Thoracic aorta (tissue), 2 donors: Measurements from ENCODE around the gene TENM4. TPM values are rescaled to one million over a fixed set of nuclear protein-coding genes. Genes with fewer than 3 reads are reported as not detected.

Source experiments
- ATAC-seq: fragments of 150-250 bp; one replicate; pipeline ENCODE4 v1.8.0; 2017; ENCODE audit warnings: low read depth; ENCODE audit not compliant: insufficient number of reproducible peaks, low FRiP score
- DNase-seq: peaks from one replicate; pipeline ENCODE4 v3.0.0-alpha.2; 2020; ENCODE audit warnings: low spot score
- H3K27ac ChIP-seq, 2 donors: fragments of 200-600 bp; sonication (generic); 1 replicate in 1 of 2; 2 replicates in 1 of 2; pipeline ENCODE4 v1.5.1; 2016; ENCODE audit warnings: mild to moderate bottlenecking in 2 of 2, moderate library complexity in 2 of 2
- H3K27me3 ChIP-seq: fragments of 200-600 bp; sonication (generic); replicated peaks from 2 replicates; pipeline ENCODE4 v1.6.0; 2016; ENCODE audit warnings: mild to moderate bottlenecking; ENCODE audit not compliant: insufficient read depth
- H3K36me3 ChIP-seq: fragments of 200-600 bp; sonication (generic); one replicate; pipeline ENCODE4 v1.5.1; 2016
- H3K4me1 ChIP-seq, 2 donors: fragments of 200-600 bp; sonication (generic); 1 replicate in 1 of 2; 2 replicates in 1 of 2; pipeline versions ENCODE4 v1.5.1 to v1.6.0; 2016; ENCODE audit warnings: low read depth in 2 of 2, mild to moderate bottlenecking in 1 of 2; ENCODE audit not compliant: control insufficient read depth in 1 of 2
- H3K4me3 ChIP-seq: fragments of 200-600 bp; sonication (generic); 2 replicates; pipeline ENCODE4 v1.5.1; 2016; ENCODE audit warnings: mild to moderate bottlenecking
- H3K9me3 ChIP-seq: fragments of 200-600 bp; sonication (generic); 2 replicates; pipeline ENCODE4 v1.5.1; 2016
- CTCF ChIP-seq: fragments of 200-600 bp; sonication (generic); IDR thresholded peaks from one replicate; pipeline ENCODE4 v1.5.1; 2019; ENCODE audit warnings: antibody characterized with exemption
- total RNA-seq, 2 donors: library from RNA; depleted of rRNA; stranded (reverse); fragments of >200 nt; gene quantifications; one replicate each; pipeline versions ENCODE4 v1.1.0 to v1.2.3, GENCODE V29; 2016

Gene TENM4
- total RNA-seq, 2 donors from 2014 or later = 6.1 to 13.3 TPM

GRCh38 chr11:79314906-79315689, 125.7 kb downstream of the TENM4 start:
- Histone ChIP-seq H3K27me3 (no peaks in the 10 kb centered on the region), H3K36me3 (no peaks in the 10 kb centered on the region), H3K4me3 (no peak overlapping the region), H3K9me3 (no peaks in the 10 kb centered on the region), H3K27ac (no peak overlapping the region), H3K4me1 (no peaks in the 10 kb centered on the region)
- ATAC-seq (no peak), DNase-seq (no peak)
- no peak for TF ChIP-seq CTCF

GRCh38 chr11:79313530-79313913, 127.3 kb downstream of the TENM4 start:
- no peak for TF ChIP-seq CTCF
- Histone ChIP-seq H3K27me3 (no peaks in the 10 kb centered on the region), H3K4me3 (no peak overlapping the region), H3K27ac (no peak overlapping the region), H3K9me3 (no peaks in the 10 kb centered on the region), H3K4me1 (no peaks in the 10 kb centered on the region), H3K36me3 (no peaks in the 10 kb centered on the region)
- ATAC-seq (no peak), DNase-seq (no peak)

GRCh38 chr11:79312617-79313529, 128.0 kb downstream of the TENM4 start:
- DNase-seq (no peak), ATAC-seq (no peak)

GRCh38 chr11:79311461-79311860, 129.4 kb downstream of the TENM4 start:
- Histone ChIP-seq H3K36me3 (no peaks in the 10 kb centered on the region), H3K4me3 (no peak overlapping the region), H3K4me1 (no peaks in the 10 kb centered on the region), H3K27ac (no peak overlapping the region), H3K9me3 (no peaks in the 10 kb centered on the region), H3K27me3 (no peaks in the 10 kb centered on the region)
- ATAC-seq (no peak), DNase-seq (no peak)
- no peak for TF ChIP-seq CTCF

More at GRCh38 chr11:79312617-79313529, 128.0 kb downstream of the TENM4 start:
- no peaks in the 10 kb centered on the region for H3K36me3 ChIP-seq
- H3K4me1 ChIP-seq = no peaks in the 10 kb centered on the region
- no peak overlapping the region for H3K4me3 ChIP-seq
- TF ChIP-seq CTCF = no peak
- H3K27me3 ChIP-seq = no peaks in the 10 kb centered on the region
- H3K9me3 ChIP-seq = no peaks in the 10 kb centered on the region
- no peak overlapping the region for H3K27ac ChIP-seq

GRCh38 chr11:79309407-79309806, 131.4 kb downstream of the TENM4 start:
- no peaks in the 10 kb centered on the region for H3K36me3 ChIP-seq
- no peaks in the 10 kb centered on the region for H3K9me3 ChIP-seq
- H3K4me3 ChIP-seq = no peak overlapping the region
- ATAC-seq (no peak), DNase-seq (no peak)
- H3K4me1 ChIP-seq = no peaks in the 10 kb centered on the region
- TF ChIP-seq CTCF = no peak
- no peaks in the 10 kb centered on the region for H3K27me3 ChIP-seq
- no peak overlapping the region for H3K27ac ChIP-seq
